Kidney epithelial cell (primary cell): ENCODE results near the gene CDK3. TPM values are rescaled to one million over a fixed set of nuclear protein-coding genes. Genes with fewer than 3 reads are reported as not detected.

Source experiments
- DNase-seq: peaks from one replicate; pipeline ENCODE4 v3.0.0-alpha.2; 2010; ENCODE audit warnings: low read depth
- H3K27me3 ChIP-seq: 2 replicates; pipeline ENCODE4 v1.6.0; 2011; ENCODE audit warnings: low read length; ENCODE audit not compliant: control insufficient read depth, insufficient read depth
- H3K36me3 ChIP-seq: 2 replicates; pipeline ENCODE4 v1.5.1; 2011; ENCODE audit warnings: low read length; ENCODE audit not compliant: control insufficient read depth, insufficient read depth
- H3K4me3 ChIP-seq: 2 replicates; pipeline ENCODE4 v1.5.1; 2011; ENCODE audit warnings: low read depth, mild to moderate bottlenecking, control low read depth, low read length
- total RNA-seq: library from RNA; depleted of rRNA; stranded (reverse); fragments of >200 nt; gene quantifications from 2 replicates; pipeline ENCODE4 v1.2.3, GENCODE V29; 2015
- TF ChIP-seq, protein P1 (sequence below): IDR thresholded peaks from 2 replicates; pipeline ENCODE4 v1.5.1; 2011; ENCODE audit warnings: mild to moderate bottlenecking, moderate library complexity, low read length, control low read depth, inconsistent platforms; ENCODE audit not compliant: insufficient read depth, poor library complexity, severe bottlenecking

Gene CDK3
- total RNA-seq, 1 donor from 2014 or later: 7.4 TPM

DNA sequence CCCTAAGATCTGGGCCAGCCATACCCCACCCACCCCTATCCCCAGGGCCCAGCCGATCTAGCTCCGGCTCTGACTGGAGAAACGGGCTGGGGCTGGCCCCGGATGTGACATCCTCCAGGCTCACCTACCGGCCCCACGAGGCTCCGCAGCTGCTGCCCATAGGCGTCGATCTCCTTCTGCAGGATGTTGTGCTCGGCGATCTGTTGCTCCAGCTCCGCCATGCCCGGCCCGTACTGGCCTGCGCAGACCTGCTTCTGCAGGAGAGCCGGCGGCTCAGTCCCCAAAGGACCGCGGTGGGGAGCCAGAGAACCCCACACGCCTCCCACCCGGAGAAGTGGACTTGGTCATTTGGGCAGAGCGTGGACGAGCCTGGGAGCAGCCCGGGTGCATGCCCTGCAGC lies 21.6 kb downstream of the CDK3 start:
- no peak for DNase-seq
- TF ChIP-seq, protein P1, sequence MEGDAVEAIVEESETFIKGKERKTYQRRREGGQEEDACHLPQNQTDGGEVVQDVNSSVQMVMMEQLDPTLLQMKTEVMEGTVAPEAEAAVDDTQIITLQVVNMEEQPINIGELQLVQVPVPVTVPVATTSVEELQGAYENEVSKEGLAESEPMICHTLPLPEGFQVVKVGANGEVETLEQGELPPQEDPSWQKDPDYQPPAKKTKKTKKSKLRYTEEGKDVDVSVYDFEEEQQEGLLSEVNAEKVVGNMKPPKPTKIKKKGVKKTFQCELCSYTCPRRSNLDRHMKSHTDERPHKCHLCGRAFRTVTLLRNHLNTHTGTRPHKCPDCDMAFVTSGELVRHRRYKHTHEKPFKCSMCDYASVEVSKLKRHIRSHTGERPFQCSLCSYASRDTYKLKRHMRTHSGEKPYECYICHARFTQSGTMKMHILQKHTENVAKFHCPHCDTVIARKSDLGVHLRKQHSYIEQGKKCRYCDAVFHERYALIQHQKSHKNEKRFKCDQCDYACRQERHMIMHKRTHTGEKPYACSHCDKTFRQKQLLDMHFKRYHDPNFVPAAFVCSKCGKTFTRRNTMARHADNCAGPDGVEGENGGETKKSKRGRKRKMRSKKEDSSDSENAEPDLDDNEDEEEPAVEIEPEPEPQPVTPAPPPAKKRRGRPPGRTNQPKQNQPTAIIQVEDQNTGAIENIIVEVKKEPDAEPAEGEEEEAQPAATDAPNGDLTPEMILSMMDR: no peak
- H3K36me3 ChIP-seq: peaks cover 1% of the 10 kb centered on the region
- H3K4me3 ChIP-seq: no peak overlapping the region
- H3K27me3 ChIP-seq: no peaks in the 10 kb centered on the region

DNA sequence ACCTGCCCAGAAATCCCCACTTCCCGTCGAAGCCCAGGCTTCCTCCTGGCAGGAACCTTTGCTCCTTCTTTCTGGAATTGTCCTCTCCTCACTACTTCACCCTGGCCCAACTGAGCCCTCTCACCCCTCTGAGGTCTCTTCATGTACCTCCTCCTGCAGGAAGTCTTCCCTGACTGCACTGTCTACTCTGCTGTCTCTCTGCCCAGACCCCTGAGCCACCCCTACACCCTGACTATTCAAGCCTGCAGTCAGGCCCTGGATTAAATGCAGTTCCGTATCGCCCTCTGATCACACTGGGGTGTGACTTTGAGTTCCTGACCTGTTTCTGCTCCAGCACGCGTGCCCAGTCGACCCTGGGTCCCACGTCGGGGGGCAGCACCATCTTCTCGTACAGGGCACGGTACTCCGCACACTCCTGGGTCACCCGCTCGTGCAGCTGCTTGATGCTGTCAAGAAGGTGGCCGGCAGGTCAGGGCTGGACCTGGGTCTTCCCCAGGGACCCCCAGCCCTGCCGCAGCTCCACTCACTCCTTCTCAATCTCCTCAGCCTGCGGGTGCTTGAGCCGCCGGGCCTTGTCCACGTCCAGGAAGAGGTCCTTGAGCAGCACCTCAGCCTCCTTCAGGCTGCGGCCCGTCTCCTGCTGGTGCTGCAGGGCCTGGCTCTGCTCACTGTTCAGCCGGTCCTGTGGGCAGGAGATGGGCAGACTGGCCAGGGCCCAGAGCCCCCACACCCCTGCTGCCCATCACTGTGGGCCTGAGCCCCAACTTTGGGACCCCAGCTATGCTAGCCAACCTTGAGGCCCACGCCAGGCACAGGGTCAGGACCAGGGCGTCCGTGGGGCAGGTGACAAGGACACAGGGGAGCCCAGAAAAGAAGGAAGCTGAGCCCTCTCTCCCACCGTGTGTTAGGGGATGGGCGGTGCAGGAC lies 22.6 kb downstream of the CDK3 start:
- DNase-seq: no peak
- H3K36me3 ChIP-seq: no peaks in the 10 kb centered on the region
- TF ChIP-seq, protein P1: no peak
- H3K27me3 ChIP-seq: no peaks in the 10 kb centered on the region
- H3K4me3 ChIP-seq: no peak overlapping the region

DNA sequence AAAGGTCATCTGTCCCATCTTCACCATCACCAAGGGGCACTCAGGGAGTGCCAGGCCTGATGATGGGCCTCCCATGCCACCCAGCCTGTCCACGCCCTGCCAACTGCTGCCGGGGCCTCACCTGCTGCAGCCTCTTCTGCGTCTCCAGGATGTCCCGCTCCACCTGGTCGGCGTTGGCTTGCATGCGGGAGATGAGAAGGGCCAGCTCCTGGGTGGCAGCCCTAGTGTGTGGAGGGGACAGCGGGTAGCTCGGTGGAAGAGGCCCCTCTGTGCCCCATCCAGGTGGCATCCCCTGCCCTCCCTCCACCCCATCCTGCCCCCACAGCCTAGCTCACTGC lies 23.2 kb downstream of the CDK3 start:
- TF ChIP-seq, protein P1: no peak
- no peaks in the 10 kb centered on the region for H3K27me3 ChIP-seq
- no peaks in the 10 kb centered on the region for H3K36me3 ChIP-seq
- DNase-seq: no peak
- no peak overlapping the region for H3K4me3 ChIP-seq

DNA sequence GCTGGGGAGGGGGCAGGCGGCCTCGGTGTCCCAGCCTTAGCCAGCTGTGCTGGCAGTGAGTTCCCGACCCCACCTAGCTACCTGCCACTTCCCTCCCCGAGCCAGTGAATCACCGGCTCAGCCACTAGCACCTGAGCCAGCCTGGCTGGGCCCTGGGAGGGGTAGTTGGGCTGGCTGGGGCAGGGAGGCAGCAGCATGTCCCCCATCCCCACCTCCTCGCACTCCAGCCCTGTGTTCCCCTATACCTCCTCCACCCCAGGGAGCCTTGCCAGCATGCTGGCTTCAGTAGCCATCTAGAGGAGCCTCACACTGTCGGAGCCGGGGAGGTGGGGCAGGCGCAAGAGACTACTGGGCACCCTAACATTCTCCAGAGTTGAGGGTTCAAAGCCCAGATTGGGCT lies 23.7 kb downstream of the CDK3 start:
- Histone ChIP-seq H3K27me3 (no peaks in the 10 kb centered on the region), H3K4me3 (no peak overlapping the region), H3K36me3 (no peaks in the 10 kb centered on the region)
- DNase-seq: no peak
- TF ChIP-seq, protein P1: no peak

DNA sequence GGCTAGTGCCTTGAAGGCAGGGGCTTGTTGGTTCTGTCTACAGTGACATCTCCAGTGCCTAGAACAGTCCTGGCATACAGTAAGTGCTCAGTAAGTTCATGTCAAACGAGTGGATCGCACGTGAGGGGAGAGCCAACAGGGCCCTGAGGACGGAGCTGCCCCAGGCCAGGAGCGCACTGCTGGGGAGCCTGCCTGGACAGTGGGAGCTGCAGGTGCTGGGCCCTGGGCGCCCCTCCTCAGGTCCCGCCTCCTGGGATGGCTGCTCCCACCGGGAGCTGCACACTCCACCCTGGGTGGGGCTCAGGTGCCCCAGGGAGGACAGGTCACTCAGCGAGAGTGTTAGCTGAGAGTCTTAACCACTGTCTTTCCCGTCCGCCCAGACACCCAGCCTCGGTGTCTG lies 24.6 kb downstream of the CDK3 start:
- no peaks in the 10 kb centered on the region for H3K36me3 ChIP-seq
- no peak overlapping the region for H3K4me3 ChIP-seq
- TF ChIP-seq, protein P1: no peak
- no peaks in the 10 kb centered on the region for H3K27me3 ChIP-seq
- no peak for DNase-seq
